GM12864 (cell line): ENCODE results near the gene MAST4.

Source experiments
- DNase-seq: peaks from one replicate; pipeline ENCODE4 v3.0.0-alpha.2; 2011; ENCODE audit warnings: low read depth
- H3K4me3 ChIP-seq: 2 replicates; pipeline ENCODE4 v1.5.1; 2011; ENCODE audit warnings: mild to moderate bottlenecking, low read depth, low read length, control low read depth
- TF ChIP-seq, protein P1 (sequence below): IDR thresholded peaks from 2 replicates; pipeline ENCODE4 v1.5.1; 2011; ENCODE audit warnings: low read depth, mild to moderate bottlenecking, moderate library complexity, low read length, control low read depth, inconsistent platforms; ENCODE audit errors: missing control alignments

The MAST4 gene

DNA sequence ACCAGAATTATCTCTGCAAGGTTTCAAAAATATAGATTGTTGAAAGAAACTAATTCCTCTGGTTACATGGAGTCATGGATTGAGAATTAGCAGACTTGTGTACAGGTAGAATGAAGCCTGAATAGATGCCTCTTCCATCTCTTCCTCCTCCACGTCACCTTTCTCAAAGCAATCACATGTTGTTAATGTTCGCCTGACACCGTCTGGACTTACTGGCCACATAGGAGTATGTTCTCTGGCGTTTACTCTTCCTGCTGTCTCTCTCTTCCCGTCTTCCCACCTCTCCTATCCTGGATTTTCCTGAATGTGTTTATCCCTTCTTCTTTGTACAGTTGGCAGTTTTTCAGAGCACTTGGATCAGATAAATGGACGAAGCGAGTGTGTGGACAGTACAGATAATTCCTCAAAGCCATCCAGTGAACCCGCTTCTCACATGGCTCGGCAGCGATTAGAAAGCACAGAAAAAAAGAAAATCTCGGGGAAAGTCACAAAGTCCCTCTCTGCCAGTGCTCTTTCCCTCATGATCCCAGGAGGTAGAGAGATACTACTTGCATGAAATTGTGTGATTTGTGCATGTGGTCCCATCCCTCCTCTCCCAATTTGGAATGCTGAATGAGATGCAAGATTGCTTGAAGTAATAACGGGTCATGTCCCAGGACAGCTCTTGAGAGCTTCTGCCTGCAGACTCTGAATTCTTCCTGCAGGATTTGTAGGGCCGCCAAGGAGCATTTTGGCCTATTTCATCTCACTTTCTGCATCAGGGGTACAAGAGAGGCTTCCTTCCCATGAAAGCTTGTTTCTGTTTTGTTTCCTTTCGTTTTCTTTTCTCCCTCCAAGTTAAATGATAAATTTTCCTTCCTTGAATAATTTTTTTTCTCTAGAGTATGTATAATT is 553.1 kb downstream of the MAST4 start:
- no peak for DNase-seq
- TF ChIP-seq, protein P1, sequence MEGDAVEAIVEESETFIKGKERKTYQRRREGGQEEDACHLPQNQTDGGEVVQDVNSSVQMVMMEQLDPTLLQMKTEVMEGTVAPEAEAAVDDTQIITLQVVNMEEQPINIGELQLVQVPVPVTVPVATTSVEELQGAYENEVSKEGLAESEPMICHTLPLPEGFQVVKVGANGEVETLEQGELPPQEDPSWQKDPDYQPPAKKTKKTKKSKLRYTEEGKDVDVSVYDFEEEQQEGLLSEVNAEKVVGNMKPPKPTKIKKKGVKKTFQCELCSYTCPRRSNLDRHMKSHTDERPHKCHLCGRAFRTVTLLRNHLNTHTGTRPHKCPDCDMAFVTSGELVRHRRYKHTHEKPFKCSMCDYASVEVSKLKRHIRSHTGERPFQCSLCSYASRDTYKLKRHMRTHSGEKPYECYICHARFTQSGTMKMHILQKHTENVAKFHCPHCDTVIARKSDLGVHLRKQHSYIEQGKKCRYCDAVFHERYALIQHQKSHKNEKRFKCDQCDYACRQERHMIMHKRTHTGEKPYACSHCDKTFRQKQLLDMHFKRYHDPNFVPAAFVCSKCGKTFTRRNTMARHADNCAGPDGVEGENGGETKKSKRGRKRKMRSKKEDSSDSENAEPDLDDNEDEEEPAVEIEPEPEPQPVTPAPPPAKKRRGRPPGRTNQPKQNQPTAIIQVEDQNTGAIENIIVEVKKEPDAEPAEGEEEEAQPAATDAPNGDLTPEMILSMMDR, result no peak
- H3K4me3 ChIP-seq, result no peak overlapping the region

DNA sequence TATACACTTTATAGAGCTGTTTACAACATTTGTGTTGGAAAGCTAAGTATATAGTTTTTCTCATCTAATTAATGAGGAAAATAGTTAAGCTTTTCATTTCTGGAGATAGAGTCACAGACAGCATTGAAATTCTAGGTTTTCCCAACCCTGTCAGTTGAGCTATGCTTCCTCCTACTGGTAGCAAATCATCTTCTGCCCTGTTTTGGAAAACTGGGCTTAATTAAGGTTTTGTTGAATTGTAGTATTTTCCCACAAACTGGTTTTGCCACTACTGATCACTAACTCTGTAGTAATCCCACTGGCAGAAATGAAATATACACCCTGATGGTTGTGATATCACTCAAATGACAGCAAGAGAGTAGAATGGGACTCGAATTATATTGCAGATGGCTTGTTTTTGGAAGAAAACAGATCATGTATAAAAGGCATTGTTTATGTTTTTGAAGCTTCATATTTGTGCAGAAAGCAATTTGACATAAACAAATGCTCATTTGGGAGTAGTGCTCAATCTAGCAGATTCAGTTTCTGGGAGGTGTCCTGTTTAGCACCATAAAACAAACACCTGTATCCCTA is 553.8 kb downstream of the MAST4 start:
- H3K4me3 ChIP-seq, result no peak overlapping the region
- TF ChIP-seq, protein P1, result no peak
- DNase-seq, result no peak

GRCh38 chr5:67152400-67152799 is 556.2 kb downstream of the MAST4 start:
- no peak for DNase-seq
- no peak overlapping the region for H3K4me3 ChIP-seq
- TF ChIP-seq, protein P1, result no peak

- TF ChIP-seq, protein P1, result no peak
- no peak overlapping the region for H3K4me3 ChIP-seq
- no peak for DNase-seq
Observed at GRCh38 chr5:67153292-67153691, 557.1 kb downstream of the MAST4 start.

DNA sequence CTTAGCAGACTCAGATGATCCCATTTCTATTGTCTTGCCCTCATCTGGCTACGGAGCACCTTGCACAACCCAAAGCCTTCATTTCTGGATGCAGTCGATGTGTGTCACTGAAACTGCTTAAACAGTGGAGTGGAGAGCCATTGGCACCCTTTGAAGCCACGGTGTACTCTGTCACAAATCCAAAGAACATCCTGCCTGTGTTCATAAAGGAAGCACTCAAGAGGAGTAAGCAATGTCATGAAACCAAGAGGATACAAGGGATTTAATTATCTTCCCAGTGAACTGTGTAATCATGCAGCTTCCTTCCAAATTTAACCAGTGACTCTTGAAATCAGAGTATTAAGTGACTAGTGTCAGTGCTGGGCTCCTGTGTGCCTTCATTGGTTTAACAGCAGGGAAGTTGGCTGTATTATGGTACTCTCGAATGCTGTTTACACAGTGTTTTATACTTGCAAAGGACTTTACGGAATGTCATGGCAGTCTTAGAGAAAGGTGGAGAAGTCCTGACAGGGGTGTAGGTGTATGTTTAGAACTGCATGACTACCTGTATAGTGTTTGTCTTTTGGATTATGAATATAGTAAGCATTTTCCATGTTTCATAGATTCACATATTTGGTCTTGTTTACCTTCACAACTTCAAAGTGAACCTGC is 558.5 kb downstream of the MAST4 start:
- DNase-seq, result no peak
- H3K4me3 ChIP-seq, result no peak overlapping the region
- TF ChIP-seq, protein P1, result no peak

- no peak overlapping the region for H3K4me3 ChIP-seq
- peak; percentile 30 for DNase-seq
- TF ChIP-seq, protein P1, result peak; percentile 82
Observed at GRCh38 chr5:67156976-67157583, 560.9 kb downstream of the MAST4 start.
